HepG2 (cell line): Measurements from ENCODE around the gene SLX9. TPM values are rescaled to one million over a fixed set of nuclear protein-coding genes. Genes with fewer than 3 reads are reported as not detected.
A peak's percentile ranks its signal among the peaks of the same experiment; 100 is the strongest.

Source experiments
- ATRX ChIP-seq: sonication (generic); formaldehyde crosslinking; IDR thresholded peaks from 2 replicates; pipeline ENCODE4 v1.4.0; 2020; ENCODE audit warnings: missing genetic modification reagents, borderline replicate concordance
- BCL6 ChIP-seq: IDR thresholded peaks from 2 replicates; pipeline ENCODE4 v1.6.1; 2016; ENCODE audit warnings: missing genetic modification reagents, missing compliant biosample characterization
- IRX3 ChIP-seq: sonication (generic); formaldehyde crosslinking; IDR thresholded peaks from 2 replicates; pipeline ENCODE4 v1.8.1; 2023; ENCODE audit warnings: mild to moderate bottlenecking, low read depth, missing genetic modification reagents, borderline replicate concordance
- MXD4 ChIP-seq: IDR thresholded peaks from 2 replicates; pipeline ENCODE4 v1.6.1; 2016; ENCODE audit warnings: mild to moderate bottlenecking, missing biosample characterization, missing genetic modification reagents
- NR3C1 ChIP-seq: sonication (generic); formaldehyde crosslinking; IDR thresholded peaks from 2 replicates; pipeline ENCODE4 v1.4.0; 2020; ENCODE audit warnings: missing genetic modification reagents
- RXRB ChIP-seq: IDR thresholded peaks from 2 replicates; pipeline ENCODE4 v1.6.1; 2016; ENCODE audit warnings: borderline replicate concordance, missing genetic modification reagents, missing compliant biosample characterization
- SP1 ChIP-seq, 2 experiments: fragments of 450-650 bp in 1 of 2; sonication (generic) in 1 of 2; formaldehyde crosslinking in 1 of 2; IDR thresholded peaks; 2 replicates each; pipeline versions ENCODE4 v1.4.0 to v1.6.1; 2016 to 2020; ENCODE audit warnings: missing genetic modification reagents in 1 of 2
- ZBTB3 ChIP-seq: sonication (generic); formaldehyde crosslinking; IDR thresholded peaks from 2 replicates; pipeline ENCODE4 v1.4.0; 2020; ENCODE audit warnings: low read depth, mild to moderate bottlenecking, moderate library complexity, missing genetic modification reagents, borderline replicate concordance
- ZNF143 ChIP-seq: sonication (generic); formaldehyde crosslinking; IDR thresholded peaks from 2 replicates; pipeline ENCODE4 v1.4.0; 2020; ENCODE audit warnings: missing genetic modification reagents
- ZNF253 ChIP-seq: sonication (generic); formaldehyde crosslinking; IDR thresholded peaks from 2 replicates; pipeline ENCODE4 v1.8.0; 2022; ENCODE audit warnings: mild to moderate bottlenecking, missing genetic modification reagents, borderline replicate concordance
- ZNF292 ChIP-seq: sonication (generic); formaldehyde crosslinking; IDR thresholded peaks from 2 replicates; pipeline ENCODE4 v1.8.1; 2022; ENCODE audit warnings: mild to moderate bottlenecking, low read depth, missing genetic modification reagents, borderline replicate concordance
- ZNF326 ChIP-seq: sonication (generic); formaldehyde crosslinking; IDR thresholded peaks from 2 replicates; pipeline ENCODE4 v1.4.0; 2020; ENCODE audit warnings: missing genetic modification reagents, borderline replicate concordance
- ZNF432 ChIP-seq: sonication (generic); formaldehyde crosslinking; IDR thresholded peaks from 2 replicates; pipeline ENCODE4 v1.5.0; 2020; ENCODE audit warnings: missing genetic modification reagents, mild to moderate bottlenecking, borderline replicate concordance
- ZNF484 ChIP-seq: sonication (generic); formaldehyde crosslinking; IDR thresholded peaks from 2 replicates; pipeline ENCODE4 v1.5.1; 2020; ENCODE audit warnings: mild to moderate bottlenecking, low read depth, missing genetic modification reagents, borderline replicate concordance
- ZNF510 ChIP-seq: sonication (generic); formaldehyde crosslinking; IDR thresholded peaks from 2 replicates; pipeline ENCODE4 v1.4.0; 2020; ENCODE audit warnings: low read depth, mild to moderate bottlenecking, missing genetic modification reagents
- polyA plus RNA-seq, 8 experiments: library from polyadenylated mRNA; depleted of rRNA in 3 of 8; stranded (reverse) in 7 of 8; unstranded in 1 of 8; fragments of >200 nt; fragmentation: Illumina TruSeq in 4 of 8; extraction: Trizol in 4 of 8; gene quantifications; 2 replicates each; pipeline versions ENCODE4 v1.2.1 to v1.2.3, GENCODE V29; 2011 to 2016; ENCODE audit warnings: low read depth in 4 of 8, missing spikeins in 1 of 8, mixed read lengths in 1 of 8; ENCODE audit not compliant: insufficient read depth in 1 of 8
- total RNA-seq, 5 experiments: library from RNA; depleted of rRNA; stranded (reverse); fragments of >200 nt; fragmentation: Illumina TruSeq; extraction: Trizol; gene quantifications; 2 replicates each; pipeline ENCODE4 v1.2.3, GENCODE V29; 2016; ENCODE audit warnings: low read depth in 1 of 5
- TF ChIP-seq, protein P1 (sequence below): IDR thresholded peaks from 2 replicates; pipeline ENCODE4 v1.6.1; 2016; ENCODE audit warnings: control low read depth
- TF ChIP-seq, protein P2 (sequence below): sonication (generic); formaldehyde crosslinking; IDR thresholded peaks from 2 replicates; pipeline ENCODE4 v1.4.0; 2020; ENCODE audit warnings: missing genetic modification reagents
- TF ChIP-seq, protein P3 (sequence below): sonication (generic); formaldehyde crosslinking; IDR thresholded peaks from 2 replicates; pipeline ENCODE4 v1.5.0; 2020; ENCODE audit warnings: mild to moderate bottlenecking, missing genetic modification reagents
- TF ChIP-seq, protein P4 (sequence below): sonication (generic); formaldehyde crosslinking; IDR thresholded peaks from 2 replicates; pipeline ENCODE4 v1.8.0; 2022; ENCODE audit warnings: missing genetic modification reagents, mild to moderate bottlenecking, moderate library complexity, borderline replicate concordance
- TF ChIP-seq, protein P5 (sequence below): sonication (generic); formaldehyde crosslinking; IDR thresholded peaks from 2 replicates; pipeline ENCODE4 v1.5.0; 2020; ENCODE audit warnings: missing genetic modification reagents

Gene SLX9
- total and polyA plus RNA-seq, 2 of the 13 experiments (the other 11 are each of a cell fraction or from before 2014, with no cell fraction given) = 21.0 to 47.1 TPM

DNA sequence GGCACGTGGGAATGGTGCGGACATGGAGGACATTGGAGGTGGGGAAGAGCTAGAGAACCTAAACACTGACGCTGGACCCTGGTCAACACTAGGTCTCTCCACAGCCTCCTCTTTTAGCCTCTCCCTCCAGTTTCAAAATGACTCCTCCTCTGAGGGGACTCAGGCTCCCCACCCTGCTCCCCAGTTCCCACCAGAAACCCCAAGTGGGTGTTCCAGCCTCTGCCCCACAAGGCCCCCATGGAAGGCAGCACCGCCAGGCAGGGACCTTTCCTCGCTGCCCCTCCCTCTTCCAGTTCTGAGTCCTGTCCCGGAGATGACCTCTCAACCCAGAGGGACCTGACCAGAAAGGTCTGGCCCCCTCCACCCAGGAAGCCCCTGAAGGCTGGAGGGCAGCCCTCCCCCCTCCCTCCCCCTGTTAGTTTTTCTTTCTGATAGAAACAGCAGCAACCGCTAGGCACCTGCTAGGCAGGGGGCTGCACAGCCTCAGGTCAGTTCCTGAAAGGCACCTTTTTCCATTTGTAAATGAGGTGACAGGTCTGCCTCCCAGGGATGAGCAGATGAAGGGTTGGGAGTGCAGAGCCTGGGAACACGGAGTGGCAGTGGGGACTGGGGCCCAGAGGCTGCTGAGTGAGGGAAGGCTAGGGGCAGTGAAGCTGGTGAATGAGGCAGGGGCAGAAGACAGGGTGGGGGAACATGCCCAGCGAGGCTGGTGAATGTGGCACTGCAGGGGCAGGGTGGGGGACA lies 9.9 kb upstream of the SLX9 start (continued):
- TF ChIP-seq, protein P1, sequence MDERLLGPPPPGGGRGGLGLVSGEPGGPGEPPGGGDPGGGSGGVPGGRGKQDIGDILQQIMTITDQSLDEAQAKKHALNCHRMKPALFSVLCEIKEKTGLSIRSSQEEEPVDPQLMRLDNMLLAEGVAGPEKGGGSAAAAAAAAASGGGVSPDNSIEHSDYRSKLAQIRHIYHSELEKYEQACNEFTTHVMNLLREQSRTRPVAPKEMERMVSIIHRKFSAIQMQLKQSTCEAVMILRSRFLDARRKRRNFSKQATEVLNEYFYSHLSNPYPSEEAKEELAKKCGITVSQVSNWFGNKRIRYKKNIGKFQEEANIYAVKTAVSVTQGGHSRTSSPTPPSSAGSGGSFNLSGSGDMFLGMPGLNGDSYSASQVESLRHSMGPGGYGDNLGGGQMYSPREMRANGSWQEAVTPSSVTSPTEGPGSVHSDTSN (CRISPR knock-in tag) = no peak
- TF ChIP-seq ATRX (CRISPR knock-in tag) (no peak), MXD4 (no peak), SP1 (IDR thresholded peaks at IDR 0.05) (no peak), SP1 (CRISPR knock-in tag; IDR thresholded peaks at IDR 0.05) (no peak), IRX3 (CRISPR knock-in tag) (no peak), ZNF143 (CRISPR knock-in tag) (no peak), ZBTB3 (CRISPR knock-in tag) (no peak), NR3C1 (CRISPR knock-in tag) (no peak), ZNF292 (CRISPR knock-in tag) (no peak), ZNF326 (CRISPR knock-in tag) (no peak), ZNF253 (no peak), ZNF432 (CRISPR knock-in tag) (no peak), ZNF484 (CRISPR knock-in tag) (no peak), RXRB (0 out of 2 replicates have a peak, but pooled peaks have one; percentile 20), BCL6 (CRISPR knock-in tag) (no peak), ZNF510 (CRISPR knock-in tag) (no peak)
- TF ChIP-seq, protein P2, sequence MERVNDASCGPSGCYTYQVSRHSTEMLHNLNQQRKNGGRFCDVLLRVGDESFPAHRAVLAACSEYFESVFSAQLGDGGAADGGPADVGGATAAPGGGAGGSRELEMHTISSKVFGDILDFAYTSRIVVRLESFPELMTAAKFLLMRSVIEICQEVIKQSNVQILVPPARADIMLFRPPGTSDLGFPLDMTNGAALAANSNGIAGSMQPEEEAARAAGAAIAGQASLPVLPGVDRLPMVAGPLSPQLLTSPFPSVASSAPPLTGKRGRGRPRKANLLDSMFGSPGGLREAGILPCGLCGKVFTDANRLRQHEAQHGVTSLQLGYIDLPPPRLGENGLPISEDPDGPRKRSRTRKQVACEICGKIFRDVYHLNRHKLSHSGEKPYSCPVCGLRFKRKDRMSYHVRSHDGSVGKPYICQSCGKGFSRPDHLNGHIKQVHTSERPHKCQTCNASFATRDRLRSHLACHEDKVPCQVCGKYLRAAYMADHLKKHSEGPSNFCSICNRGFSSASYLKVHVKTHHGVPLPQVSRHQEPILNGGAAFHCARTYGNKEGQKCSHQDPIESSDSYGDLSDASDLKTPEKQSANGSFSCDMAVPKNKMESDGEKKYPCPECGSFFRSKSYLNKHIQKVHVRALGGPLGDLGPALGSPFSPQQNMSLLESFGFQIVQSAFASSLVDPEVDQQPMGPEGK = peak; percentile 56; the same call in 1 of the 2 replicates
- TF ChIP-seq, protein P3, sequence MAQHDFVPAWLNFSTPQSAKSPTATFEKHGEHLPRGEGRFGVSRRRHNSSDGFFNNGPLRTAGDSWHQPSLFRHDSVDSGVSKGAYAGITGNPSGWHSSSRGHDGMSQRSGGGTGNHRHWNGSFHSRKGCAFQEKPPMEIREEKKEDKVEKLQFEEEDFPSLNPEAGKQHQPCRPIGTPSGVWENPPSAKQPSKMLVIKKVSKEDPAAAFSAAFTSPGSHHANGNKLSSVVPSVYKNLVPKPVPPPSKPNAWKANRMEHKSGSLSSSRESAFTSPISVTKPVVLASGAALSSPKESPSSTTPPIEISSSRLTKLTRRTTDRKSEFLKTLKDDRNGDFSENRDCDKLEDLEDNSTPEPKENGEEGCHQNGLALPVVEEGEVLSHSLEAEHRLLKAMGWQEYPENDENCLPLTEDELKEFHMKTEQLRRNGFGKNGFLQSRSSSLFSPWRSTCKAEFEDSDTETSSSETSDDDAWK = no peak
- TF ChIP-seq, protein P4, sequence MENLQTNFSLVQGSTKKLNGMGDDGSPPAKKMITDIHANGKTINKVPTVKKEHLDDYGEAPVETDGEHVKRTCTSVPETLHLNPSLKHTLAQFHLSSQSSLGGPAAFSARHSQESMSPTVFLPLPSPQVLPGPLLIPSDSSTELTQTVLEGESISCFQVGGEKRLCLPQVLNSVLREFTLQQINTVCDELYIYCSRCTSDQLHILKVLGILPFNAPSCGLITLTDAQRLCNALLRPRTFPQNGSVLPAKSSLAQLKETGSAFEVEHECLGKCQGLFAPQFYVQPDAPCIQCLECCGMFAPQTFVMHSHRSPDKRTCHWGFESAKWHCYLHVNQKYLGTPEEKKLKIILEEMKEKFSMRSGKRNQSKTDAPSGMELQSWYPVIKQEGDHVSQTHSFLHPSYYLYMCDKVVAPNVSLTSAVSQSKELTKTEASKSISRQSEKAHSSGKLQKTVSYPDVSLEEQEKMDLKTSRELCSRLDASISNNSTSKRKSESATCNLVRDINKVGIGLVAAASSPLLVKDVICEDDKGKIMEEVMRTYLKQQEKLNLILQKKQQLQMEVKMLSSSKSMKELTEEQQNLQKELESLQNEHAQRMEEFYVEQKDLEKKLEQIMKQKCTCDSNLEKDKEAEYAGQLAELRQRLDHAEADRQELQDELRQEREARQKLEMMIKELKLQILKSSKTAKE (CRISPR knock-in tag) = 0 out of 2 replicates have a peak, but pooled peaks have one; percentile 50
- TF ChIP-seq, protein P5, sequence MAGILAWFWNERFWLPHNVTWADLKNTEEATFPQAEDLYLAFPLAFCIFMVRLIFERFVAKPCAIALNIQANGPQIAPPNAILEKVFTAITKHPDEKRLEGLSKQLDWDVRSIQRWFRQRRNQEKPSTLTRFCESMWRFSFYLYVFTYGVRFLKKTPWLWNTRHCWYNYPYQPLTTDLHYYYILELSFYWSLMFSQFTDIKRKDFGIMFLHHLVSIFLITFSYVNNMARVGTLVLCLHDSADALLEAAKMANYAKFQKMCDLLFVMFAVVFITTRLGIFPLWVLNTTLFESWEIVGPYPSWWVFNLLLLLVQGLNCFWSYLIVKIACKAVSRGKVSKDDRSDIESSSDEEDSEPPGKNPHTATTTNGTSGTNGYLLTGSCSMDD (CRISPR knock-in tag) = no peak
